Right lobe of liver (tissue), 6 donors: ENCODE measurements around the gene ACACA. TPM values are rescaled to one million over a fixed set of nuclear protein-coding genes. Genes with fewer than 3 reads are reported as not detected.
"Not testable (repeated sequence)": the region's sequence is repeated elsewhere in the genome, so short reads cannot be mapped to it uniquely, and the experiment has no call there.

Experiments used
- ATAC-seq, 4 donors: fragments of 200-7000 bp; cut with Tn5 transposase; one replicate each; pipeline ENCODE4 v1.9.1; 2020; ENCODE audit warnings: mild to moderate bottlenecking in 4 of 4, moderate library complexity in 4 of 4
- DNase-seq, 3 donors: peaks; one replicate each; pipeline ENCODE4 v3.0.0-alpha.2; 2020
- H3K27ac ChIP-seq, 3 donors: fragments of 200-600 bp; one replicate each; pipeline ENCODE4 v1.8.0; 2022
- H3K27me3 ChIP-seq, 2 donors: fragments of 200-600 bp; one replicate each; pipeline ENCODE4 v1.8.0; 2022
- H3K36me3 ChIP-seq, 4 donors: fragments of 200-600 bp; sonication (generic) in 1 of 4; one replicate each; pipeline versions ENCODE4 v1.5.1 to v1.8.0; 2017 to 2022; ENCODE audit warnings: control low read depth in 1 of 4
- H3K4me1 ChIP-seq, 4 donors: fragments of 200-600 bp; sonication (generic) in 1 of 4; one replicate each; pipeline versions ENCODE4 v1.5.1 to v1.8.0; 2017 to 2022; ENCODE audit warnings: control low read depth in 1 of 4
- H3K4me3 ChIP-seq, 3 donors: fragments of 200-600 bp; one replicate each; pipeline ENCODE4 v1.8.0; 2022
- H3K9me3 ChIP-seq, 4 donors: fragments of 200-600 bp; sonication (generic) in 1 of 4; one replicate each; pipeline versions ENCODE4 v1.5.1 to v1.8.0; 2017 to 2022; ENCODE audit warnings: control low read depth in 1 of 4
- CTCF ChIP-seq, 4 donors: fragments of 200-600 bp in 3 of 4; fragments of 450-650 bp in 1 of 4; IDR thresholded peaks; one replicate each; pipeline versions ENCODE4 v1.5.1 to v1.8.0; 2016 to 2022; ENCODE audit warnings: antibody characterized with exemption in 4 of 4, mild to moderate bottlenecking in 2 of 4
- POLR2A ChIP-seq: fragments of 450-650 bp; IDR thresholded peaks from one replicate; pipeline ENCODE4 v1.6.1; 2017; ENCODE audit warnings: antibody characterized with exemption, mild to moderate bottlenecking
- WGBS: methylation state at CpG from one replicate; pipeline ENCODE4 v1.1.6; 2018; ENCODE audit warnings: low coverage, low lambda C conversion rate; ENCODE audit not compliant: insufficient coverage; ENCODE audit errors: missing lambda C conversion rate; 5-methylcytosine and 5-hydroxymethylcytosine counted together
- intact Hi-C, 2 donors: fragments of 100-400 bp; cut with DNase I; formaldehyde crosslinking; loops; one replicate each; pipeline versions ENCODE4 v1.11.2 to v1.14.1; 2022
- total RNA-seq, 6 experiments: library from RNA; depleted of rRNA in 2 of 6; stranded (reverse); fragments of >200 nt in 2 of 6; fragmentation: NEBNext Ultra II Directional in 3 of 6; extraction: Animal tissue kit (Norgen Biotek cat#: 25700) in 3 of 6; gene quantifications; one replicate each; pipeline versions ENCODE4 v1.1.0 to v1.2.4, GENCODE V29; 2016 to 2023
- donor health status: DM: no; HTN: yes; CAD: no.
- donor health status: DM: no; HTN: no; CAD: no.
- donor health status: DM: no; HTN: no; CAD: no.
- donor health status: DM: no; HTN: yes; CAD: no.
- donor health status: DM: no; HTN: yes; CAD: no.

The ACACA gene
- total RNA-seq, 6 experiments from 2014 or later: 14.6 to 56.4 (median 27.1) TPM

DNA sequence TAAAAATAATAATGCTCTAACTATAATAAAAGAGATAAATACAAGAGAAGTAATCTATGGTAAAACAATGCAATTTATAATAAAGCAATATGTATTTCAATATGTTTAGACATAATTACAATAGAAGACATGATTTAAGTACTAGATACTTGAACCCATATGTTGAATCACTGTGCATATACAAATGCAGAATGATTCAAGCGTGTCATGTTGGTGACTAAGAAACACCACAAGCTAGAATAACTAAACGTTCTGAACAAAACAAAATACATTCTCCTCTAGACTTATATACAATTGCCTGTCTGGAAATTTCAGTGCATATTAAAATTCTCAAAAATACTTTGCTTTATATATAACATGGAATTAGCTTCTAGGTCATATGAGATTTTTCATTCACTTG is 11.2 kb upstream of the ACACA start:
- H3K27ac ChIP-seq: no peak overlapping the region
- DNase-seq (no peak), ATAC-seq (no peak)

GRCh38 chr17:37413875-37414519 is 7.4 kb upstream of the ACACA start:
- H3K4me1 ChIP-seq: no peaks in the 10 kb centered on the region
- ATAC-seq: no peak
- H3K27me3 ChIP-seq: no peaks in the 10 kb centered on the region
- intact Hi-C loops: loop anchor here in 1 of 2 donors (10.0 kb wide), 1 partner anchor 71 kb away; the partner anchor contains the start of gene DUSP14
- H3K36me3 ChIP-seq: peaks cover 0 to 33% (median 20%) of the 10 kb centered on the region in 4 donors
- H3K9me3 ChIP-seq: no peaks in the 10 kb centered on the region
- 84% methylated on average over 6 of the region's 7 CpGs for WGBS
- TF ChIP-seq CTCF (IDR thresholded peaks at IDR 0.05) (peak in 2 of 4 donors; percentile 4 to 9), POLR2A (no peak)
- no peak for DNase-seq
- H3K4me3 ChIP-seq: no peak overlapping the region
- H3K27ac ChIP-seq: no peak overlapping the region

More for the DNA sequence above, 11.2 kb upstream of the ACACA start:
- H3K27me3 ChIP-seq: no peaks in the 10 kb centered on the region
- no peaks in the 10 kb centered on the region for H3K4me1 ChIP-seq
- WGBS: 69% methylated on average over 2 of the region's 2 CpGs
- TF ChIP-seq CTCF (IDR thresholded peaks at IDR 0.05) (no peak), POLR2A (no peak)
- peaks cover 0 to 19% (median 6%) of the 10 kb centered on the region in 4 donors for H3K36me3 ChIP-seq
- H3K9me3 ChIP-seq: no peaks in the 10 kb centered on the region
- intact Hi-C loops: loop anchor here in 1 of 2 donors (10.0 kb wide), 1 partner anchor 67 kb away; the partner anchor contains the start of gene DUSP14
- H3K4me3 ChIP-seq: no peak overlapping the region

- Histone ChIP-seq H3K4me1 (peaks cover 0 to 6% (median 0%) of the 10 kb centered on the region in 4 donors), H3K27ac (no peak overlapping the region), H3K27me3 (no peaks in the 10 kb centered on the region), H3K4me3 (no peak overlapping the region), H3K9me3 (no peaks in the 10 kb centered on the region), H3K36me3 (peaks cover 0 to 27% (median 16%) of the 10 kb centered on the region in 4 donors)
- DNase-seq: no peak
- 77% methylated on average over 3 of the region's 3 CpGs for WGBS
- ATAC-seq: no peak
- intact Hi-C loops: loop anchor here in 1 of 2 donors (10.0 kb wide), 1 partner anchor 74 kb away; the partner anchor contains the start of gene DUSP14
- TF ChIP-seq POLR2A (no peak), CTCF (IDR thresholded peaks at IDR 0.05) (no peak)
Measured at GRCh38 chr17:37410357-37410756, 3.7 kb upstream of the ACACA start.

GRCh38 chr17:37408145-37408479 is 1.5 kb upstream of the ACACA start:
- H3K4me3 ChIP-seq, intact Hi-C loops, H3K27me3 ChIP-seq, ATAC-seq, H3K27ac ChIP-seq, H3K9me3 ChIP-seq, DNase-seq: not testable (repeated sequence)
- WGBS: 89% methylated on average over 13 of the region's 13 CpGs
- peaks cover 0 to 18% (median 10%) of the 10 kb centered on the region in 4 donors for H3K36me3 ChIP-seq
- peaks cover 0 to 10% (median 0%) of the 10 kb centered on the region in 4 donors for H3K4me1 ChIP-seq

DNA sequence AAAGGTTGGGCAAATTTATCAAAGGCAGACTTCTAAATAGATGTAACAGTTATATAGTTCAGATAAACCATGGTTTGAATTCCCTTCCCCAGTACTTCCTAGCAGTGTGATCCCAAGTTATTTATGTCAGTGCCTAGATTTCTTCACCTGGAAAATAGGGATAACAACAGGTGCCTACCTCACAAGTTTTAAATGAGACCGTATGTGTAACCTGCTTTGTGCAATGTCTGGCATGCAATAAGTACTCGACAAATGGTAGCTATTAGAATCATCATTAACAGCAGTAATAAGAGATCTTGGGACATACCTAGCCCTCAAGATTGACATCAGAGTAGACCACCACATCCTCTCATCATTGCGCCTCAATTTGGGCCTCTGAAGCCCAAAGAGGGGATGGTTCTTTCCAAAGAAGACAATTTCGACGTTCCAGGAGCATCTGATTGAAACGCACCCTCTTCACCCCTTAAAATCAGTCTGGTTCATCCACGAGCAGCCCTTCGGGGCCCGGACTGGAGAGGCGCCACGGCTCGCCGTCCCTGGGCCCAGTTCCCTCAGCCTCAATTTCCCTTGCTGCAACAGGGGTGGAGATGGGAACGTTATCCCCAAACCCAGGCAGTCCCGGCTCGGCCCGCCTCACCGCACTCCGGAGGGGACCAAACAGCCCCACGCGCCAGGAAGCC is 541 bp downstream of the ACACA start:
- no peak for TF ChIP-seq CTCF (IDR thresholded peaks at IDR 0.05)
- Histone ChIP-seq H3K27me3 (no peaks in the 10 kb centered on the region), H3K9me3 (no peaks in the 10 kb centered on the region), H3K4me1 (peaks cover 0 to 10% (median 0%) of the 10 kb centered on the region in 4 donors), H3K27ac (peak overlapping the region; percentile 63 to 85 (median 82)), H3K36me3 (peaks cover 0 to 4% (median under 1%) of the 10 kb centered on the region in 4 donors), H3K4me3 (peak overlapping the region; percentile 50 to 73 (median 63))
- WGBS: under 1% methylated on average over 19 of the region's 21 CpGs
- ATAC-seq (no peak), DNase-seq (no peak)
- intact Hi-C loops: no loop called here

GRCh38 chr17:37405522-37405921 is 1.1 kb downstream of the ACACA start:
- H3K36me3 ChIP-seq, ATAC-seq, H3K9me3 ChIP-seq, H3K27me3 ChIP-seq, H3K4me3 ChIP-seq, DNase-seq, intact Hi-C loops, H3K27ac ChIP-seq: not testable (repeated sequence)
- 46% methylated on average over 12 of the region's 14 CpGs for WGBS
- peaks cover 0 to 10% (median 0%) of the 10 kb centered on the region in 4 donors for H3K4me1 ChIP-seq
